Activated CD8-positive, alpha-beta T cell treated with anti-CD3 and anti-CD28 coated beads, Interleukin-2, amount 10 ng/mL, durations not matched to agents 7 days and 5 days (primary cell): ENCODE results near the gene AHRR. TPM values are rescaled to one million over a fixed set of nuclear protein-coding genes. Genes with fewer than 3 reads are reported as not detected.

Experiments used
- total RNA-seq, 2 experiments: library from RNA; stranded (reverse); gene quantifications; one replicate each; pipeline ENCODE4 v1.2.3, GENCODE V29; 2021

AHRR gene
- total RNA-seq, 2 experiments from 2014 or later: 56.1 to 57.2 TPM

Other genes starting within 250 kb of the AHRR start
- gene PLEKHG4B, start 229.5 kb upstream of the AHRR start, total RNA-seq: not detected
- not detected for gene LRRC14B, start 130.2 kb upstream of the AHRR start, total RNA-seq
- 1 to 10 TPM; 5.3 to 6.8 TPM for gene CCDC127, start 103.6 kb upstream of the AHRR start, total RNA-seq
- 100 to 1,000 TPM; 145 to 152 TPM for gene SDHA, start 103.4 kb upstream of the AHRR start, total RNA-seq
- gene PDCD6, start 50.1 kb upstream of the AHRR start, total RNA-seq: 100 to 1,000 TPM in 1 of 2 experiments, 10 to 100 TPM in 1; 96.1 to 101 TPM
- 10 to 100 TPM; 62.2 to 62.3 TPM for gene EXOC3, start 121.5 kb downstream of the AHRR start, total RNA-seq
- 1 to 10 TPM; 1.6 to 1.9 TPM for gene SLC9A3, start 202.7 kb downstream of the AHRR start, total RNA-seq